Gastroesophageal sphincter (tissue), 3 donors: ENCODE measurements around the gene CDC45.

Experiments used
- EP300 ChIP-seq: sonication (generic); formaldehyde crosslinking; IDR thresholded peaks from one replicate; pipeline ENCODE4 v1.6.1; 2017; ENCODE audit warnings: antibody characterized with exemption, mild to moderate bottlenecking
- POLR2A ChIP-seq, 2 donors: fragments of 450-650 bp; IDR thresholded peaks; one replicate each; pipeline ENCODE4 v1.6.1; 2017; ENCODE audit warnings: antibody characterized with exemption in 2 of 2, mild to moderate bottlenecking in 2 of 2, moderate library complexity in 1 of 2
- POLR2AphosphoS5 ChIP-seq: sonication (generic); formaldehyde crosslinking; IDR thresholded peaks from one replicate; pipeline ENCODE4 v1.6.1; 2017; ENCODE audit warnings: antibody characterized with exemption
- TF ChIP-seq, protein P1 (sequence below), 4 experiments: fragments of 200-600 bp in 2 of 4; fragments of 450-650 bp in 2 of 4; sonication (generic) in 1 of 4; IDR thresholded peaks; one replicate each; pipeline ENCODE4 v1.5.1; 2017 to 2019; ENCODE audit warnings: antibody characterized with exemption in 4 of 4, mild to moderate bottlenecking in 2 of 4, moderate library complexity in 2 of 4

DNA sequence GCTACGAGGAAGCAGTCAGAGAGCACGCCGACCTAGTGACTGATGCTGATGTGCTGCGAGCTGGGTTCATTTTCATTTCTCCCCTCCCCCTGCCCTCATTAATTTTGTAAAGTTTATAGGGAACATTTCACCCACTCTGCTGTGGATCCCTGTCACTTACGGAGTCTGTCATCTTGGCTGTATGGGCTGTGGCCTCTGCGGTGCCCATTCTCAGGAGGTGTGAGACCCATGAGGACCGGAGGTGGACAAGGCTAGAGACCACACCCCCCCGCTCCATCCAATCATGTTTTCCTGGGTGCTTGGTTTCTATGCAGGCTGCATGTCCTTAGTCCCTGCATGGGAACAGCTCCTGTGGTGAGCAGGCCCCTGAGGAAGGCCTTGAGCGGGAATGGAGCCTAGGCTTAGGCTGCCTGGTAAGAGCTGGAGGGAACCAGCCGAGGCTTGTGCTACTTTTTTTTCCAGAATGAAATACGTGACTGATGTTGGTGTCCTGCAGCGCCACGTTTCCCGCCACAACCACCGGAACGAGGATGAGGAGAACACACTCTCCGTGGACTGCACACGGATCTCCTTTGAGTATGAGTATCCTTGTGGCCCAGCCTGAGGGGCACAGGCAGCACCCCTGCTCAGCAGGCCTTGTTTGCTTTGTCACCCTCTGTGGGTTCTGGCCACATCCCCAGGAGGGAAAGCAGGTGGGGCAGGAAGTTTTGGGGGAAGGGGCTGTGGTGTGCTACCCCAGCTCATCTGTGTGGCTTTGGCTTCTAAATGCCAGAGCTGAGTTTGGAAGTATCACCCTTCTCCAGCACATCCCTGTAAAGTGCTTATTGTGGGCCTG lies 25.4 kb downstream of the CDC45 start:
- TF ChIP-seq, protein P1, sequence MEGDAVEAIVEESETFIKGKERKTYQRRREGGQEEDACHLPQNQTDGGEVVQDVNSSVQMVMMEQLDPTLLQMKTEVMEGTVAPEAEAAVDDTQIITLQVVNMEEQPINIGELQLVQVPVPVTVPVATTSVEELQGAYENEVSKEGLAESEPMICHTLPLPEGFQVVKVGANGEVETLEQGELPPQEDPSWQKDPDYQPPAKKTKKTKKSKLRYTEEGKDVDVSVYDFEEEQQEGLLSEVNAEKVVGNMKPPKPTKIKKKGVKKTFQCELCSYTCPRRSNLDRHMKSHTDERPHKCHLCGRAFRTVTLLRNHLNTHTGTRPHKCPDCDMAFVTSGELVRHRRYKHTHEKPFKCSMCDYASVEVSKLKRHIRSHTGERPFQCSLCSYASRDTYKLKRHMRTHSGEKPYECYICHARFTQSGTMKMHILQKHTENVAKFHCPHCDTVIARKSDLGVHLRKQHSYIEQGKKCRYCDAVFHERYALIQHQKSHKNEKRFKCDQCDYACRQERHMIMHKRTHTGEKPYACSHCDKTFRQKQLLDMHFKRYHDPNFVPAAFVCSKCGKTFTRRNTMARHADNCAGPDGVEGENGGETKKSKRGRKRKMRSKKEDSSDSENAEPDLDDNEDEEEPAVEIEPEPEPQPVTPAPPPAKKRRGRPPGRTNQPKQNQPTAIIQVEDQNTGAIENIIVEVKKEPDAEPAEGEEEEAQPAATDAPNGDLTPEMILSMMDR (IDR thresholded peaks at IDR 0.05) = no peak
- no peak for TF ChIP-seq EP300
- TF ChIP-seq POLR2A (IDR thresholded peaks at IDR 0.05) = no peak
- TF ChIP-seq POLR2AphosphoS5 = no peak
